DND-41 (cell line): ENCODE measurements around the gene CDC14A.

ENCODE experiments used
- EZH2 ChIP-seq: IDR thresholded peaks from 3 replicates; pipeline ENCODE4 v1.6.1; 2012; ENCODE audit warnings: borderline replicate concordance, low read depth, mild to moderate bottlenecking, moderate library complexity, low read length, inconsistent platforms; ENCODE audit not compliant: severe bottlenecking
- TF ChIP-seq, protein P1 (sequence below): IDR thresholded peaks from 2 replicates; pipeline ENCODE4 v1.5.1; 2012; ENCODE audit warnings: borderline replicate concordance, low read length, moderate library complexity, mild to moderate bottlenecking; ENCODE audit not compliant: poor library complexity, severe bottlenecking; ENCODE audit errors: extremely low read depth

DNA sequence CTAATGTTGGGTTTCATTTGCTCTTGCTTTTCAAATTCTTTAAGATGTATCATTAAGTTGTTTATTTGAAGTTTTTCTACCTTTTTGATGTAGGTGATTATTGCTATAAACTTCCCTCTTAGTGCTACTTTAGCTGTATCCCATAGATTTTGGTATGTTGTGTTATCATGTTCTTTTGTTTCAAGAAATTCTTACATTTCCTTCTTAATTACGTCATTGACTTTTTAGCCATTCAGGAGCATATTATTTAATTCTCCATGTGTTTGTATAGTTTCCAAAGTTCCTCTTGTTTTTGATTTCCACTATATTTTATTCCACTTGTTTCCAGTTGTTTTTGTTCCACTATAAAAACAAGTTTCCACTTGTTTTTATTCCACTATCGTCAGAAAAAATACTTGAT is 200.6 kb downstream of the CDC14A start:
- TF ChIP-seq EZH2 = no peak
- TF ChIP-seq, protein P1, sequence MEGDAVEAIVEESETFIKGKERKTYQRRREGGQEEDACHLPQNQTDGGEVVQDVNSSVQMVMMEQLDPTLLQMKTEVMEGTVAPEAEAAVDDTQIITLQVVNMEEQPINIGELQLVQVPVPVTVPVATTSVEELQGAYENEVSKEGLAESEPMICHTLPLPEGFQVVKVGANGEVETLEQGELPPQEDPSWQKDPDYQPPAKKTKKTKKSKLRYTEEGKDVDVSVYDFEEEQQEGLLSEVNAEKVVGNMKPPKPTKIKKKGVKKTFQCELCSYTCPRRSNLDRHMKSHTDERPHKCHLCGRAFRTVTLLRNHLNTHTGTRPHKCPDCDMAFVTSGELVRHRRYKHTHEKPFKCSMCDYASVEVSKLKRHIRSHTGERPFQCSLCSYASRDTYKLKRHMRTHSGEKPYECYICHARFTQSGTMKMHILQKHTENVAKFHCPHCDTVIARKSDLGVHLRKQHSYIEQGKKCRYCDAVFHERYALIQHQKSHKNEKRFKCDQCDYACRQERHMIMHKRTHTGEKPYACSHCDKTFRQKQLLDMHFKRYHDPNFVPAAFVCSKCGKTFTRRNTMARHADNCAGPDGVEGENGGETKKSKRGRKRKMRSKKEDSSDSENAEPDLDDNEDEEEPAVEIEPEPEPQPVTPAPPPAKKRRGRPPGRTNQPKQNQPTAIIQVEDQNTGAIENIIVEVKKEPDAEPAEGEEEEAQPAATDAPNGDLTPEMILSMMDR = no peak
